Common myeloid progenitor, CD34-positive (primary cell): ENCODE results near the gene STIM1.
"Not testable (repeated sequence)": the region's sequence is repeated elsewhere in the genome, so short reads cannot be mapped to it uniquely, and the experiment has no call there.

Experiments
- CTCF ChIA-PET: fragments of 350-600 bp; sonication (Branson Sonifier 250); formaldehyde crosslinking; loops from one replicate; lab custom pipeline; 2021; ENCODE audit warnings: antibody characterized with exemption; lab: Charles Lee
- POLR2A ChIA-PET: fragments of 350-600 bp; sonication (Branson Sonifier 250); formaldehyde crosslinking; loops from one replicate; lab custom pipeline; 2021; ENCODE audit warnings: antibody characterized with exemption; lab: Charles Lee
- DNase-seq, 3 donors: peaks; one replicate each; pipeline versions ENCODE4 v3.0.0 to v3.0.0-alpha.2; 2013
- H3K27ac ChIP-seq, 2 experiments: 1 replicate in 1 of 2; 2 replicates in 1 of 2; pipeline ENCODE4 v1.7.0; 2013; ENCODE audit warnings: inconsistent platforms in 2 of 2, low read length in 2 of 2, mild to moderate bottlenecking in 2 of 2, low read depth in 1 of 2, moderate library complexity in 1 of 2; ENCODE audit not compliant: severe bottlenecking in 2 of 2, insufficient read depth in 1 of 2, poor library complexity in 1 of 2
- H3K27me3 ChIP-seq, 5 experiments: replicated peaks in 2 of 5; 1 replicate in 3 of 5; 2 replicates in 2 of 5; pipeline versions ENCODE4 v1.6.1 to v1.7.0; 2013; ENCODE audit warnings: low read length in 4 of 5, mild to moderate bottlenecking in 2 of 5, moderate library complexity in 2 of 5, inconsistent platforms in 1 of 5; ENCODE audit not compliant: insufficient read depth in 5 of 5, control insufficient read depth in 4 of 5
- H3K36me3 ChIP-seq, 4 experiments: 1 replicate in 2 of 4; 2 replicates in 2 of 4; pipeline versions ENCODE4 v1.6.1 to v1.7.0; 2013; ENCODE audit warnings: low read length in 3 of 4, control low read depth in 1 of 4, mild to moderate bottlenecking in 1 of 4; ENCODE audit not compliant: control insufficient read depth in 4 of 4, insufficient read depth in 4 of 4
- H3K4me1 ChIP-seq, 4 experiments: 1 replicate in 3 of 4; 2 replicates in 1 of 4; pipeline versions ENCODE4 v1.6.1 to v1.7.1; 2013; ENCODE audit warnings: low read length in 3 of 4, mild to moderate bottlenecking in 3 of 4, control low read depth in 1 of 4, inconsistent platforms in 1 of 4, moderate library complexity in 1 of 4; ENCODE audit not compliant: control insufficient read depth in 4 of 4, insufficient read depth in 4 of 4; ENCODE audit errors: control extremely low read depth in 1 of 4
- H3K4me3 ChIP-seq, 7 experiments: 1 replicate in 4 of 7; 2 replicates in 3 of 7; pipeline versions ENCODE4 v1.5.1 to v1.7.0; 2013; ENCODE audit warnings: mild to moderate bottlenecking in 7 of 7, low read length in 6 of 7, moderate library complexity in 6 of 7, inconsistent platforms in 2 of 7, low read depth in 2 of 7, control low read depth in 1 of 7; ENCODE audit not compliant: insufficient read depth in 4 of 7, control insufficient read depth in 1 of 7; ENCODE audit errors: extremely low read depth in 1 of 7
- H3K9me3 ChIP-seq, 5 experiments: 1 replicate in 4 of 5; 2 replicates in 1 of 5; pipeline versions ENCODE4 v1.6.1 to v1.7.1; 2013; ENCODE audit warnings: low read length in 4 of 5, mild to moderate bottlenecking in 2 of 5, inconsistent platforms in 1 of 5, low read depth in 1 of 5, moderate library complexity in 1 of 5; ENCODE audit not compliant: control insufficient read depth in 4 of 5, insufficient read depth in 2 of 5; ENCODE audit errors: control extremely low read depth in 1 of 5
- WGBS: methylation state at CpG from one replicate; pipeline ENCODE4 v1.1.5; 2013; ENCODE audit not compliant: insufficient coverage; 5-methylcytosine and 5-hydroxymethylcytosine counted together

STIM1 gene

GRCh38 chr11:4044976-4045646 is 189.6 kb downstream of the STIM1 start:
- no peaks in the 10 kb centered on the region for H3K9me3 ChIP-seq
- H3K27ac ChIP-seq: no peak overlapping the region
- no peak overlapping the region for H3K4me3 ChIP-seq
- ChIA-PET POLR2A (no interaction called here), CTCF (interaction anchor here (1.6 to 2.0 kb wide), 2 partner anchors 12 to 13 kb away, joined by 4 to 5 read pairs; no protein-coding TSS in a partner anchor)
- peaks cover 0 to 7% (median 0%) of the 10 kb centered on the region in 4 experiments for H3K4me1 ChIP-seq
- DNase-seq: no peak
- H3K27me3 ChIP-seq: no peaks in the 10 kb centered on the region
- peaks cover 0 to 4% (median 0%) of the 10 kb centered on the region in 4 experiments for H3K36me3 ChIP-seq
- 33% methylated on average over 1 of the region's 4 CpGs for WGBS

GRCh38 chr11:4048340-4048739 is 192.9 kb downstream of the STIM1 start:
- peaks cover 0 to 10% (median 0%) of the 10 kb centered on the region in 4 experiments for H3K4me1 ChIP-seq
- H3K27me3 ChIP-seq: no peaks in the 10 kb centered on the region
- no peak overlapping the region for H3K4me3 ChIP-seq
- peaks cover 0 to 4% (median 1%) of the 10 kb centered on the region in 4 experiments for H3K36me3 ChIP-seq
- ChIA-PET CTCF (interaction anchor here (0.7 to 1.2 kb wide), 2 partner anchors 9 to 24 kb away, joined by 3 read pairs; no protein-coding TSS in a partner anchor), POLR2A (no interaction called here)
- no peak for DNase-seq
- H3K27ac ChIP-seq: no peak overlapping the region
- H3K9me3 ChIP-seq: no peaks in the 10 kb centered on the region

- POLR2A ChIA-PET: no interaction called here
- H3K4me1 ChIP-seq: peaks cover 0 to 10% (median 0%) of the 10 kb centered on the region in 4 experiments
- CTCF ChIA-PET: interaction anchor here (0.7 to 1.4 kb wide), 6 partner anchors 8 to 200 kb away, joined by 3 to 4 read pairs (median 3); no protein-coding TSS in a partner anchor
- H3K4me3 ChIP-seq: no peak overlapping the region
- peak in 2 of 3 donors; percentile 49 to 61 for DNase-seq
- H3K27me3 ChIP-seq: no peaks in the 10 kb centered on the region
- H3K36me3 ChIP-seq: peaks cover 0 to 4% (median 1%) of the 10 kb centered on the region in 4 experiments
- H3K27ac ChIP-seq: no peak overlapping the region
- no peaks in the 10 kb centered on the region for H3K9me3 ChIP-seq
- WGBS: 100% methylated on average over 2 of the region's 4 CpGs
Measured at GRCh38 chr11:4049006-4049405, 193.5 kb downstream of the STIM1 start.

- H3K36me3 ChIP-seq: peaks cover 0 to 4% (median 1%) of the 10 kb centered on the region in 4 experiments
- peak in 2 of 3 donors; percentile 42 to 56 for DNase-seq
- H3K27me3 ChIP-seq: no peaks in the 10 kb centered on the region
- peaks cover 0 to 10% (median 0%) of the 10 kb centered on the region in 4 experiments for H3K4me1 ChIP-seq
- H3K27ac ChIP-seq: no peak overlapping the region
- POLR2A ChIA-PET: interaction anchor here (0.6 kb wide), 2 partner anchors 98 to 194 kb away, joined by 3 to 4 read pairs; no protein-coding TSS in a partner anchor
- H3K4me3 ChIP-seq: no peak overlapping the region
- 75% methylated on average over 1 of the region's 1 CpG for WGBS
- no peaks in the 10 kb centered on the region for H3K9me3 ChIP-seq
- CTCF ChIA-PET: interaction anchor here (1.0 to 1.4 kb wide), 3 partner anchors 12 to 201 kb away, joined by 3 to 4 read pairs (median 3); no protein-coding TSS in a partner anchor
Measured at GRCh38 chr11:4050138-4050537, 194.7 kb downstream of the STIM1 start.

GRCh38 chr11:4053200-4053599 is 197.7 kb downstream of the STIM1 start:
- DNase-seq, H3K27me3 ChIP-seq, H3K9me3 ChIP-seq, POLR2A ChIA-PET, H3K4me3 ChIP-seq, H3K27ac ChIP-seq: not testable (repeated sequence)
- CTCF ChIA-PET: interaction anchor here (1.3 to 8.3 kb wide), 2 partner anchors 17 to 19 kb away, joined by 3 to 99 read pairs; no protein-coding TSS in a partner anchor
- WGBS: no CpG with 5 or more reads among the region's 4 CpGs
- Histone ChIP-seq H3K36me3 (peaks cover 0 to 15% (median 9%) of the 10 kb centered on the region in 4 experiments), H3K4me1 (peaks cover 6 to 26% (median 17%) of the 10 kb centered on the region in 4 experiments)

- CTCF ChIA-PET: interaction anchor here (1.0 to 8.3 kb wide), 4 partner anchors 8 to 20 kb away, joined by 3 to 99 read pairs (median 8); no protein-coding TSS in a partner anchor
- H3K9me3 ChIP-seq: no peaks in the 10 kb centered on the region
- DNase-seq: no peak
- POLR2A ChIA-PET: no interaction called here
- no peak overlapping the region for H3K27ac ChIP-seq
- H3K27me3 ChIP-seq: no peaks in the 10 kb centered on the region
- H3K36me3 ChIP-seq: peaks cover 6 to 24% (median 15%) of the 10 kb centered on the region in 4 experiments
- H3K4me3 ChIP-seq: no peak overlapping the region
- H3K4me1 ChIP-seq: peaks cover 13 to 34% (median 27%) of the 10 kb centered on the region in 4 experiments
- WGBS: 75% methylated on average over 1 of the region's 1 CpG
Measured at GRCh38 chr11:4054643-4055042, 199.2 kb downstream of the STIM1 start.

GRCh38 chr11:4059424-4059823 is 204.0 kb downstream of the STIM1 start:
- no peak for DNase-seq

More at GRCh38 chr11:4059424-4059823, 204.0 kb downstream of the STIM1 start:
- CTCF ChIA-PET: interaction anchor here (1.1 to 8.3 kb wide), 3 partner anchors 10 to 133 kb away, joined by 3 to 99 read pairs (median 3); no protein-coding TSS in a partner anchor
- H3K4me1 ChIP-seq: peaks cover 13 to 31% (median 27%) of the 10 kb centered on the region in 4 experiments
- no peak overlapping the region for H3K27ac ChIP-seq
- no peaks in the 10 kb centered on the region for H3K27me3 ChIP-seq
- no peaks in the 10 kb centered on the region for H3K9me3 ChIP-seq
- H3K4me3 ChIP-seq: no peak overlapping the region
- POLR2A ChIA-PET: no interaction called here
- H3K36me3 ChIP-seq: peaks cover 13 to 45% (median 27%) of the 10 kb centered on the region in 4 experiments
- no CpG with 5 or more reads among the region's 1 CpG for WGBS
